ENCODE results near the gene SLC32A1.

SLC32A1 gene

DNA sequence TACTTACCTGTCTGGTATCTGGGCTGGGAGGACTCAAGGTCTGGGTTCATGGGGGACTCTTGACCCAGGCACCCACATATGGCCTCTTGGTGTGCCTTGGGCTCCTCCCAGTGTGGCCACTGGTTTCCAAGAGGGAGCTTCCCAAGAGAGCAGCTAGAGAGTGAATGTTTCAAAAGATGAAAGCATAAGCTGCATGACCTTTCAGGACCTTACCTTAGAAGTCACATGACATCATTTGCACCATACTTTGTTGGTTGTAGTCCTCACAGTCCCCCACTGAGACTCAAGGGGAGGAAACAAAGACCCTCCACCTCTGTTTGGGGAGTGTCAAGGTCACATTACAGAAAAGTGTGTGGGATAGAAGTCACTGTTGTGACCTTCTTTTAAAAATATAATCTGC is 37.9 kb downstream of the SLC32A1 start:
- no peak overlapping the region for H3K27ac ChIP-seq
- no peak overlapping the region for H3K9ac ChIP-seq
- H2AFZ ChIP-seq: no peak overlapping the region
- no peaks in the 10 kb centered on the region for H3K36me3 ChIP-seq (ENCODE audit: control insufficient read depth, insufficient read depth, low read length)
- H3K9me3 ChIP-seq (ENCODE audit: control insufficient read depth, low read length): no peaks in the 10 kb centered on the region
- no peak overlapping the region for H3K4me2 ChIP-seq (ENCODE audit: low read length)
- H3K79me2 ChIP-seq: no peaks in the 10 kb centered on the region
- no peaks in the 10 kb centered on the region for H3K27me3 ChIP-seq (ENCODE audit: control insufficient read depth, insufficient read depth, low read length)
- TF ChIP-seq, protein P1, sequence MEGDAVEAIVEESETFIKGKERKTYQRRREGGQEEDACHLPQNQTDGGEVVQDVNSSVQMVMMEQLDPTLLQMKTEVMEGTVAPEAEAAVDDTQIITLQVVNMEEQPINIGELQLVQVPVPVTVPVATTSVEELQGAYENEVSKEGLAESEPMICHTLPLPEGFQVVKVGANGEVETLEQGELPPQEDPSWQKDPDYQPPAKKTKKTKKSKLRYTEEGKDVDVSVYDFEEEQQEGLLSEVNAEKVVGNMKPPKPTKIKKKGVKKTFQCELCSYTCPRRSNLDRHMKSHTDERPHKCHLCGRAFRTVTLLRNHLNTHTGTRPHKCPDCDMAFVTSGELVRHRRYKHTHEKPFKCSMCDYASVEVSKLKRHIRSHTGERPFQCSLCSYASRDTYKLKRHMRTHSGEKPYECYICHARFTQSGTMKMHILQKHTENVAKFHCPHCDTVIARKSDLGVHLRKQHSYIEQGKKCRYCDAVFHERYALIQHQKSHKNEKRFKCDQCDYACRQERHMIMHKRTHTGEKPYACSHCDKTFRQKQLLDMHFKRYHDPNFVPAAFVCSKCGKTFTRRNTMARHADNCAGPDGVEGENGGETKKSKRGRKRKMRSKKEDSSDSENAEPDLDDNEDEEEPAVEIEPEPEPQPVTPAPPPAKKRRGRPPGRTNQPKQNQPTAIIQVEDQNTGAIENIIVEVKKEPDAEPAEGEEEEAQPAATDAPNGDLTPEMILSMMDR (IDR thresholded peaks at IDR 0.05): no peak
- H3K4me3 ChIP-seq (ENCODE audit: low read depth, low read length): no peak overlapping the region
- no peaks in the 10 kb centered on the region for H3K4me1 ChIP-seq

- H3K36me3 ChIP-seq (ENCODE audit: control insufficient read depth, insufficient read depth, low read length): no peaks in the 10 kb centered on the region
- TF ChIP-seq, protein P1 (IDR thresholded peaks at IDR 0.05): no peak
- H3K27me3 ChIP-seq (ENCODE audit: control insufficient read depth, insufficient read depth, low read length): no peaks in the 10 kb centered on the region
- H3K4me1 ChIP-seq: no peaks in the 10 kb centered on the region
- H3K27ac ChIP-seq: no peak overlapping the region
- H3K9me3 ChIP-seq (ENCODE audit: control insufficient read depth, low read length): no peaks in the 10 kb centered on the region
- no peak overlapping the region for H2AFZ ChIP-seq
- no peak overlapping the region for H3K4me3 ChIP-seq (ENCODE audit: low read depth, low read length)
- H3K79me2 ChIP-seq: no peaks in the 10 kb centered on the region
- H3K4me2 ChIP-seq (ENCODE audit: low read length): no peak overlapping the region
- H3K9ac ChIP-seq: no peak overlapping the region
These were observed 39.3 kb downstream of the SLC32A1 start for GRCh38 chr20:38763616-38764015.

DNA sequence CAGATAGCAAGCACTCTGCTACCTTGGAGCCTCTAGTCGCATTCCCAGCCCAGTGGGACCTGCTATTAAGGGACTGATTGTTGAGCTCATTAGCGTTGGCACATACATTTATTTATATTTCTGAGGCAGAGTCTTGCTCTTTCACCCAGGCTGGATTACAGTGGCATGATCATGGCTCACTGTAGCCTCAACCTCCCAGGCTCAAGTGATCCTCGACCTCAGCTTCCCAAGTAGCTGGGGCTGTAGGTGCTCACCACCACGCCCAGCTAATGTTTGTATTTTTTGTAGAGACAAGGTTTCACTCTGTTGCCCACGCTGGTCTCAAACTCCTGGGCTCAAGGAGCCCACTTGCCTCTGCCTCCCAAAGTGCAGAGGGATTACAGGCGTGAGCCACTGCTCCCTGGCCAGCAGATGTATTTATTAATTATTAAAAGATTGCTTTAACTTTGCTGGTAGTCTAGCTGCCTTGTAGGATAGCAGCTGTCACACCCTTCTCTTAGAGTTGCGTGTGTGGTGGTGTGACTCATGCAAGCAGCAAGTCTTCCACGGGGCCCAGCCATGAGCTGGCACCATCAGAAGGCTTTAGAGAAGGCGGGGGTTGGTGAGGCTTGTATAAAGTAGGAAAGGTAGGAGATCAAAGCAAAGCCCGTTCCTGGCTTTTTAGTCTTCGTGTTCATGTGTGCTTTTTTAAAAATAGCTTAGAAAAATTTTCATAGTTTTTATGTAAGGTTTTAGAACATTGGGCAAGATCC is 40.5 kb downstream of the SLC32A1 start:
- Histone ChIP-seq H2AFZ (no peak overlapping the region), H3K27me3 (ENCODE audit: control insufficient read depth, insufficient read depth, low read length) (no peaks in the 10 kb centered on the region), H3K4me1 (no peaks in the 10 kb centered on the region), H3K9ac (no peak overlapping the region), H3K4me2 (ENCODE audit: low read length) (no peak overlapping the region), H3K27ac (no peak overlapping the region), H3K36me3 (ENCODE audit: control insufficient read depth, insufficient read depth, low read length) (no peaks in the 10 kb centered on the region), H3K9me3 (ENCODE audit: control insufficient read depth, low read length) (no peaks in the 10 kb centered on the region), H3K4me3 (ENCODE audit: low read depth, low read length) (no peak overlapping the region), H3K79me2 (no peaks in the 10 kb centered on the region)
- TF ChIP-seq, protein P1 (IDR thresholded peaks at IDR 0.05): no peak

DNA sequence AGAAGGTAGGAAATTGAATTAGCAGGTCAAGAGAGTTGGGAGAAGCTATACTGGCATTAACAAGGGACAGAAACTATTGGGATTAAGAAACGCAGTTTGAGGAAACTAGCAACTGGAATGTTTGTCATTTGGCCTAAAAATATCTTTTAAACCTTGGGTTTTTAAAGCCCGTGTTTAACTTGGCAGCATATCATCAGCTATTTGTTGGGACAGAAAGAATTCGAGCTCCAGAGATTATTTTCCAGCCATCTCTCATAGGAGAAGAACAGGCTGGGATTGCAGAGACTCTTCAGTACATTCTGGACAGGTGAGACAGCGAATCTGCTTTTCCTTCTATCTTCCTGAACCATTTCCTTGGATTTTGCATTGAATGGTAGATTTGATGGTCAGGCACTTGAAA is 41.8 kb downstream of the SLC32A1 start:
- TF ChIP-seq, protein P1 (IDR thresholded peaks at IDR 0.05): no peak
- Histone ChIP-seq H2AFZ (no peak overlapping the region), H3K4me1 (no peaks in the 10 kb centered on the region), H3K79me2 (no peaks in the 10 kb centered on the region), H3K9me3 (ENCODE audit: control insufficient read depth, low read length) (no peaks in the 10 kb centered on the region), H3K4me2 (ENCODE audit: low read length) (no peak overlapping the region), H3K27ac (no peak overlapping the region), H3K27me3 (ENCODE audit: control insufficient read depth, insufficient read depth, low read length) (no peaks in the 10 kb centered on the region), H3K36me3 (ENCODE audit: control insufficient read depth, insufficient read depth, low read length) (no peaks in the 10 kb centered on the region), H3K4me3 (ENCODE audit: low read depth, low read length) (no peak overlapping the region), H3K9ac (no peak overlapping the region)

Measured in parathyroid adenoma (tissue), 2 donors.